PC-3 (cell line): ENCODE results near the gene BTBD19. TPM values are rescaled to one million over a fixed set of nuclear protein-coding genes. Genes with fewer than 3 reads are reported as not detected.
A peak's percentile ranks its signal among the peaks of the same experiment; 100 is the strongest.

Experiments used
- ATAC-seq: fragments of 200-7000 bp; cut with Tn5 transposase; 2 replicates; pipeline ENCODE4 v1.9.1; 2020; ENCODE audit warnings: mild to moderate bottlenecking, moderate library complexity
- BruUV-seq: library from RNA; stranded (reverse); fragments of 400-500 nt; replicated peaks from 2 replicates; lab custom pipeline; 2021; lab: Mats Ljungman, UMichigan
- CTCF ChIA-PET: fragments of 300-600 bp; sonication (Branson Sonifier 250); formaldehyde crosslinking; loops from one replicate; lab custom pipeline; 2022; ENCODE audit warnings: antibody characterized with exemption; lab: Charles Lee
- POLR2A ChIA-PET: fragments of 300-600 bp; sonication (Branson Sonifier 250); formaldehyde crosslinking; loops from one replicate; lab custom pipeline; 2022; ENCODE audit warnings: antibody characterized with exemption; ENCODE audit not compliant: unreplicated experiment; lab: Charles Lee
- DNase-seq: peaks from one replicate; pipeline ENCODE4 v3.0.0-alpha.2; 2015
- H2AFZ ChIP-seq: fragments of 300-600 bp; sonication (generic); 2 replicates; pipeline ENCODE4 v1.6.0; 2016; ENCODE audit warnings: antibody characterized with exemption, low read length
- H3F3A ChIP-seq: fragments of 300-600 bp; sonication (generic); one replicate; pipeline ENCODE4 v1.6.0; 2017; ENCODE audit warnings: antibody characterized with exemption, low read length, control low read depth, mild to moderate bottlenecking; ENCODE audit not compliant: unreplicated experiment
- H3K27ac ChIP-seq: fragments of 300-600 bp; sonication (generic); 2 replicates; pipeline ENCODE4 v1.5.1; 2016; ENCODE audit warnings: mild to moderate bottlenecking, low read length
- H3K27me3 ChIP-seq: fragments of 300-600 bp; sonication (generic); 2 replicates; pipeline ENCODE4 v1.6.1; 2016; ENCODE audit warnings: low read length, mixed read lengths
- H3K36me3 ChIP-seq: fragments of 300-600 bp; sonication (generic); 2 replicates; pipeline ENCODE4 v1.6.1; 2016; ENCODE audit warnings: low read depth, mixed run types, low read length, mixed read lengths
- H3K4me1 ChIP-seq: fragments of 300-600 bp; sonication (generic); 2 replicates; pipeline ENCODE4 v1.5.1; 2016; ENCODE audit warnings: low read length; ENCODE audit not compliant: insufficient read depth
- H3K4me2 ChIP-seq: fragments of 300-600 bp; sonication (generic); 2 replicates; pipeline ENCODE4 v1.6.0; 2016; ENCODE audit warnings: low read length
- H3K4me3 ChIP-seq: fragments of 300-600 bp; sonication (generic); 2 replicates; pipeline ENCODE4 v1.5.1; 2016; ENCODE audit warnings: mild to moderate bottlenecking, low read length, mixed read lengths
- H3K79me2 ChIP-seq: fragments of 300-600 bp; sonication (generic); 2 replicates; pipeline ENCODE4 v1.6.1; 2017; ENCODE audit warnings: low read length, mixed read lengths
- H3K9ac ChIP-seq: fragments of 300-600 bp; sonication (generic); 2 replicates; pipeline ENCODE4 v1.6.0; 2016; ENCODE audit warnings: mild to moderate bottlenecking, low read length
- H3K9me2 ChIP-seq: fragments of 300-600 bp; sonication (generic); replicated peaks from 2 replicates; pipeline ENCODE4 v1.6.1; 2016; ENCODE audit warnings: mixed run types, low read length, mixed read lengths
- H3K9me3 ChIP-seq: fragments of 300-600 bp; sonication (generic); 2 replicates; pipeline ENCODE4 v1.6.1; 2016; ENCODE audit warnings: low read length, mixed read lengths
- H4K20me1 ChIP-seq: fragments of 300-600 bp; sonication (generic); 2 replicates; pipeline ENCODE4 v1.6.1; 2016; ENCODE audit warnings: low read length, mixed read lengths
- CTCF ChIP-seq: fragments of 300-600 bp; sonication (generic); conservative IDR thresholded peaks from 2 replicates; pipeline ENCODE4 v1.5.1; 2017; ENCODE audit warnings: antibody characterized with exemption, low read depth, mild to moderate bottlenecking, low read length
- EZH2 ChIP-seq: fragments of 300-600 bp; sonication (generic); IDR thresholded peaks from one replicate; pipeline ENCODE4 v1.6.1; 2017; ENCODE audit warnings: antibody characterized with exemption, mild to moderate bottlenecking, low read length; ENCODE audit not compliant: unreplicated experiment
- EZH2phosphoT487 ChIP-seq: fragments of 300-600 bp; sonication (generic); IDR thresholded peaks from 2 replicates; pipeline ENCODE4 v1.6.1; 2018; ENCODE audit warnings: mild to moderate bottlenecking, antibody characterized with exemption, low read length, borderline replicate concordance
- intact Hi-C: fragments of 100-400 bp; cut with micrococcal nuclease; formaldehyde crosslinking; loops from 2 replicates; pipeline ENCODE4 v1.9.0; 2023
- total RNA-seq: library from RNA; depleted of rRNA; stranded (reverse); fragments of >200 nt; gene quantifications from 2 replicates; pipeline ENCODE4 v1.2.3, GENCODE V29; 2014

Gene BTBD19
- total RNA-seq, 1 experiment from 2014 or later: 0.58 TPM

GRCh38 chr1:44817307-44817706, 9.0 kb downstream of the BTBD19 start:
- Histone ChIP-seq H3K4me2 (no peak overlapping the region), H3K4me3 (no peak overlapping the region), H3K9me2 (no peaks in the 10 kb centered on the region), H3K4me1 (peaks cover 7% of the 10 kb centered on the region; the same call in 1 of the 2 replicates), H4K20me1 (no peaks in the 10 kb centered on the region), H3K79me2 (no peaks in the 10 kb centered on the region), H3K9me3 (no peaks in the 10 kb centered on the region), H3K27me3 (no peaks in the 10 kb centered on the region), H2AFZ (no peak overlapping the region), H3K27ac (no peak overlapping the region), H3K9ac (no peak overlapping the region), H3F3A (no peaks in the 10 kb centered on the region), H3K36me3 (no peaks in the 10 kb centered on the region)
- CTCF ChIA-PET: no interaction called here
- BruUV-seq: no TSS peak
- DNase-seq (no peak), ATAC-seq (no peak)
- TF ChIP-seq EZH2: no peak
- no peak for TF ChIP-seq EZH2phosphoT487
- no peak for TF ChIP-seq CTCF
- POLR2A ChIA-PET: no interaction called here
- intact Hi-C loops: no loop called here

DNA sequence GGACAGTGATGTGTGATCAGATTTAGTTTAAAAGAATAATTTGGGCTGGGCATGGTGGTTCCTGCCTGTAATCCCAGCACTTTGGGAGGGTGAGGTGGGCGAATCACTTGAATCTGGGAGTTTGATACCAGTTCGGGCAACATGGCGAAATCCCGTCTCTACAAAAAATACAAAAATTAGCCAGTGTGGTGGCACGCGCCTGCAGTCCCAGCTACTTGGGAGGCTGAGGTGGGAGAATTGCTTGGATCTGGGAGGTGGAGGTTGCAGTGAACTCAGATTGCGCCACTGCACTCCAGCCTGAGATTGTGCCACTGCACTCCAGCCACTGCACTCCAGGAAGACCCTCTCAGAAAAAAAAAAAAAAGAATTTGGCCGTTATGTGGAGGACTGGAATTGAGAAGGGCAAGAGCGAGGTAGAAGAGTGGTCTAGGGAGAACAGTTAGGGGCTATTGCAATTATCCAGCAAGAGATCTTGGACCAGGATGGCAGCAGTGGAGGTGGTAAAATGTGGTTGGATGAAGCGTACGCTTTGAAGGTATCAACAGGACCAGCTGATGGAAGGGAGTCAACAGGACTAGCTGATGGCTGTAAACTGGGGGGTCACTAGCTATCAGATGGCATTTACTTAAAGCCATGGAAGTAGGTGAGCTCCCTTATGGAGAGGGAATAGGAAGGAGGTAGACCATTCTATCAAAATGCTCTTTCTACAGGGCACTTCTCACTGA, 9.6 kb downstream of the BTBD19 start:
- POLR2A ChIA-PET: no interaction called here
- no peaks in the 10 kb centered on the region for H3K36me3 ChIP-seq
- no peaks in the 10 kb centered on the region for H3F3A ChIP-seq
- H4K20me1 ChIP-seq: no peaks in the 10 kb centered on the region
- DNase-seq (no peak), ATAC-seq (no peak)
- no peak overlapping the region for H3K4me3 ChIP-seq
- intact Hi-C loops: no loop called here
- no peaks in the 10 kb centered on the region for H3K79me2 ChIP-seq
- no TSS peak for BruUV-seq
- H2AFZ ChIP-seq: no peak overlapping the region
- H3K27me3 ChIP-seq: no peaks in the 10 kb centered on the region
- TF ChIP-seq EZH2phosphoT487 (no peak), CTCF (no peak), EZH2 (no peak)
- no peak overlapping the region for H3K4me2 ChIP-seq
- H3K4me1 ChIP-seq: peaks cover 7% of the 10 kb centered on the region; the same call in 1 of the 2 replicates
- H3K9ac ChIP-seq: no peak overlapping the region
- CTCF ChIA-PET: no interaction called here
- H3K9me3 ChIP-seq: no peaks in the 10 kb centered on the region
- no peaks in the 10 kb centered on the region for H3K9me2 ChIP-seq
- H3K27ac ChIP-seq: no peak overlapping the region

GRCh38 chr1:44819196-44819607, 10.9 kb downstream of the BTBD19 start:
- no peak overlapping the region for H3K9ac ChIP-seq
- H4K20me1 ChIP-seq: no peaks in the 10 kb centered on the region
- H3K4me3 ChIP-seq: peak overlapping the region; percentile 48; the same call in 1 of the 2 replicates
- H3K9me3 ChIP-seq: no peaks in the 10 kb centered on the region
- ChIA-PET POLR2A (interaction anchor here (0.5 to 1.3 kb wide), 7 partner anchors 19 to 671 kb away, joined by 3 to 15 read pairs (median 6); partner anchors contain the start of genes PLK3 and PTCH2), CTCF (interaction anchor here (0.5 to 0.8 kb wide), 2 partner anchors 19 to 92 kb away, joined by 5 to 15 read pairs; partner anchors contain the start of gene PLK3)
- DNase-seq: no peak
- no peaks in the 10 kb centered on the region for H3K9me2 ChIP-seq
- H2AFZ ChIP-seq: no peak overlapping the region
- no peaks in the 10 kb centered on the region for H3K36me3 ChIP-seq
- no peaks in the 10 kb centered on the region for H3K27me3 ChIP-seq
- peaks cover 7% of the 10 kb centered on the region; the same call in 1 of the 2 replicates for H3K4me1 ChIP-seq
- H3K79me2 ChIP-seq: no peaks in the 10 kb centered on the region
- TF ChIP-seq CTCF (no peak), EZH2phosphoT487 (no peak), EZH2 (no peak)
- H3K4me2 ChIP-seq: peak overlapping the region; percentile 59
- ATAC-seq: no peak
- no peaks in the 10 kb centered on the region for H3F3A ChIP-seq
- H3K27ac ChIP-seq: 0 out of 2 replicates have a peak overlapping the region, but pooled peaks have one; percentile 19
- BruUV-seq: no TSS peak
- intact Hi-C loops: no loop called here
